ENCODE measurements around the gene TIAM1. TPM values are rescaled to one million over a fixed set of nuclear protein-coding genes. Genes with fewer than 3 reads are reported as not detected.

The TIAM1 gene
- total and polyA plus RNA-seq, 12 donors: 6.5 to 33.3 (median 15.9) TPM

DNA sequence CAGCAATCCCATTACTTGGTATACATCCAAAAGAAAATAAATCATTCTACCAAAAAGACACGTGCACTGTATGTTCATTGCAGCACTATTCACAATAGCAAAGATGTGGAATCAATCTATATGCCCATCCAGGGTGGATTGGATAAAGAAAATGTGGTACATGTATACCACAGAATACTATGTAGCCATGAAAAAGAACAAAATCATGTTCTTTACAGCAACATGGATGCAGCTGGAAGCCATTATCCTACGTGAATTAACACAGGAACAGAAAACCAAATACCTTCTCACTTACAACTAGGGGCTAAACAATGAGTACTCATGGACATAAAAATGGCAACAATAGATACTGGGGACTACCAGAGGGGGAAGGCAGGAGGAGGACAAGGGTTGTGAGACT lies 147.3 kb downstream of the TIAM1 start:
- Histone ChIP-seq H3K4me1 (replicated peaks in 1 of 2) (peaks cover 0 to 7% of the 10 kb centered on the region in 2 donors), H3K27ac (no peak overlapping the region), H3K4me3 (no peak overlapping the region), H3K27me3 (no peaks in the 10 kb centered on the region), H3K36me3 (replicated peaks in 1 of 2) (no peaks in the 10 kb centered on the region), H3K9me3 (replicated peaks in 1 of 3) (no peaks in the 10 kb centered on the region)
- 79 to 89% (median 86%) methylated on average over 2 of the region's 2 CpGs for WGBS, 4 donors
- no peak for DNase-seq
- intact Hi-C loops (cut with DNase I): no loop called here
- TF ChIP-seq, protein P1, sequence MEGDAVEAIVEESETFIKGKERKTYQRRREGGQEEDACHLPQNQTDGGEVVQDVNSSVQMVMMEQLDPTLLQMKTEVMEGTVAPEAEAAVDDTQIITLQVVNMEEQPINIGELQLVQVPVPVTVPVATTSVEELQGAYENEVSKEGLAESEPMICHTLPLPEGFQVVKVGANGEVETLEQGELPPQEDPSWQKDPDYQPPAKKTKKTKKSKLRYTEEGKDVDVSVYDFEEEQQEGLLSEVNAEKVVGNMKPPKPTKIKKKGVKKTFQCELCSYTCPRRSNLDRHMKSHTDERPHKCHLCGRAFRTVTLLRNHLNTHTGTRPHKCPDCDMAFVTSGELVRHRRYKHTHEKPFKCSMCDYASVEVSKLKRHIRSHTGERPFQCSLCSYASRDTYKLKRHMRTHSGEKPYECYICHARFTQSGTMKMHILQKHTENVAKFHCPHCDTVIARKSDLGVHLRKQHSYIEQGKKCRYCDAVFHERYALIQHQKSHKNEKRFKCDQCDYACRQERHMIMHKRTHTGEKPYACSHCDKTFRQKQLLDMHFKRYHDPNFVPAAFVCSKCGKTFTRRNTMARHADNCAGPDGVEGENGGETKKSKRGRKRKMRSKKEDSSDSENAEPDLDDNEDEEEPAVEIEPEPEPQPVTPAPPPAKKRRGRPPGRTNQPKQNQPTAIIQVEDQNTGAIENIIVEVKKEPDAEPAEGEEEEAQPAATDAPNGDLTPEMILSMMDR (IDR thresholded peaks at IDR 0.05): no peak
- TF ChIP-seq POLR2A (IDR thresholded peaks at IDR 0.05): no peak

- TF ChIP-seq POLR2A (IDR thresholded peaks at IDR 0.05): no peak
- TF ChIP-seq, protein P1 (IDR thresholded peaks at IDR 0.05): no peak
- Histone ChIP-seq H3K27ac (no peak overlapping the region), H3K4me1 (replicated peaks in 1 of 2) (peaks cover 0 to 7% of the 10 kb centered on the region in 2 donors), H3K9me3 (replicated peaks in 1 of 3) (no peaks in the 10 kb centered on the region), H3K36me3 (replicated peaks in 1 of 2) (no peaks in the 10 kb centered on the region), H3K27me3 (no peaks in the 10 kb centered on the region), H3K4me3 (no peak overlapping the region)
- no peak for DNase-seq
- 68 to 72% (median 69%) methylated on average over 5 of the region's 5 CpGs for WGBS, 4 donors
- intact Hi-C loops (cut with DNase I): no loop called here
Observed at GRCh38 chr21:31195334-31196015, 148.6 kb downstream of the TIAM1 start.

- WGBS, 4 donors: 85 to 90% (median 87%) methylated on average over 5 of the region's 5 CpGs
Observed at GRCh38 chr21:31194510-31195293, 149.4 kb downstream of the TIAM1 start.

DNA sequence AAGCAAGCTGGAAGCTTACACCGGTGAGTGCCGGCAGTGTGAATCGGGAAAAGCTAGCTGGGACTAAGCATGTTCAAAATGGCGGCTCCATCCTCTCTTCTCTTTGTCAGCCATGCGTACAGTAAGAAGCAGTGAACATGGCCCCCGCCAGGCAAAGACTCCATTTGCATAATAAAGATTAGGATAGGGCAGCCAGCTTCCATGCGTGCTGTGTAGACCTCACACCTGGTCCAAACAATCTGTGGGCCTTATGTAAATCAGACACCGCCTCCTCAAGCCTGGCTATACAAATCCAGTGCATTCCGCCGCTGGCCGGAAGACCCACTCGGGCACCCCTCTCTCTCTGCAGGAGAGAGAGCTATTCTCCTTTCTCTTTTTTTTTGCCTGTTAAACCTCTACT lies 150.3 kb downstream of the TIAM1 start:
- Histone ChIP-seq H3K4me1 (replicated peaks in 1 of 2) (peaks cover 0 to 7% of the 10 kb centered on the region in 2 donors), H3K27ac (no peak overlapping the region), H3K36me3 (replicated peaks in 1 of 2) (no peaks in the 10 kb centered on the region), H3K9me3 (replicated peaks in 1 of 3) (no peaks in the 10 kb centered on the region), H3K4me3 (no peak overlapping the region), H3K27me3 (no peaks in the 10 kb centered on the region)
- WGBS, 4 donors: 94 to 97% (median 94%) methylated on average over 11 to 12 of the region's 12 CpGs
- intact Hi-C loops (cut with DNase I): loop anchor here in 1 of 2 donors (5.0 kb wide), 1 partner anchor 409 kb away; no protein-coding TSS in a partner anchor
- DNase-seq: no peak
- TF ChIP-seq POLR2A (IDR thresholded peaks at IDR 0.05): no peak
- TF ChIP-seq, protein P1 (IDR thresholded peaks at IDR 0.05): no peak

More at GRCh38 chr21:31194510-31195293, 149.4 kb downstream of the TIAM1 start:
- DNase-seq: no peak
- intact Hi-C loops (cut with DNase I): loop anchor here in 1 of 2 donors (5.0 kb wide), 1 partner anchor 408 kb away; no protein-coding TSS in a partner anchor
- no peak for TF ChIP-seq POLR2A (IDR thresholded peaks at IDR 0.05)
- TF ChIP-seq, protein P1 (IDR thresholded peaks at IDR 0.05): no peak
- Histone ChIP-seq H3K4me1 (replicated peaks in 1 of 2) (peaks cover 0 to 7% of the 10 kb centered on the region in 2 donors), H3K9me3 (replicated peaks in 1 of 3) (no peaks in the 10 kb centered on the region), H3K4me3 (no peak overlapping the region), H3K27me3 (no peaks in the 10 kb centered on the region), H3K36me3 (replicated peaks in 1 of 2) (no peaks in the 10 kb centered on the region), H3K27ac (no peak overlapping the region)

Data from adrenal gland (tissue), 12 donors.